GM18870 (cell line): Measurements from ENCODE around the gene PPP1R27.

Experiments
- ATAC-seq: cut with Tn5 transposase; IDR thresholded peaks from one replicate; pipeline ENCODE4 v1.9.1; 2021; ENCODE audit warnings: moderate library complexity; ENCODE audit not compliant: unreplicated experiment

Gene PPP1R27

DNA sequence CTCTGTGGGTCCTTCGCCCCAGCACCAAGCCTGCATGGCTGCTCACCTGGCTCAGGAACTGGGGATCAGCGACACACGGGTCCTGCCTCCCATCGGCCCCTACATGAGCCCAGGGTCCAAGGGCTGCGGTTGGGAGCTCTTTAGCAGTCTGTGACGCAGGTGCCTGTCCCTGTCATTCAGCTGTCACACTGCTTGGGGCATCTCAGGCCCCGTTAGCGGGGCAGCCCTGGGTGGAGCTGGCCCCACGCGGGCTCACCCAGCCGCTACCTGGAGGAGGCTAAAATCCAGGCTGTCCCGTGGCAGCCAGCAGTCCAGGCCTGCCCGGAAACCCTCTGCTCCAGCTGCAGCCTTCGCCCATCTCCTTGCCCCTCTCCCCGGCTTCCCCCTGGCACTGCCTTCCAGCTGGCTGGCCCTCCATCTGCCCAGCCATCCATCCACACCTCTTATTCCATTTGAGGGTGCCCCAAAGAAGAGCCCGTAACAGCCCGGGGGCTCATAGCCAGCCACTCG, 27.6 kb downstream of the PPP1R27 start:
- no peak for ATAC-seq

DNA sequence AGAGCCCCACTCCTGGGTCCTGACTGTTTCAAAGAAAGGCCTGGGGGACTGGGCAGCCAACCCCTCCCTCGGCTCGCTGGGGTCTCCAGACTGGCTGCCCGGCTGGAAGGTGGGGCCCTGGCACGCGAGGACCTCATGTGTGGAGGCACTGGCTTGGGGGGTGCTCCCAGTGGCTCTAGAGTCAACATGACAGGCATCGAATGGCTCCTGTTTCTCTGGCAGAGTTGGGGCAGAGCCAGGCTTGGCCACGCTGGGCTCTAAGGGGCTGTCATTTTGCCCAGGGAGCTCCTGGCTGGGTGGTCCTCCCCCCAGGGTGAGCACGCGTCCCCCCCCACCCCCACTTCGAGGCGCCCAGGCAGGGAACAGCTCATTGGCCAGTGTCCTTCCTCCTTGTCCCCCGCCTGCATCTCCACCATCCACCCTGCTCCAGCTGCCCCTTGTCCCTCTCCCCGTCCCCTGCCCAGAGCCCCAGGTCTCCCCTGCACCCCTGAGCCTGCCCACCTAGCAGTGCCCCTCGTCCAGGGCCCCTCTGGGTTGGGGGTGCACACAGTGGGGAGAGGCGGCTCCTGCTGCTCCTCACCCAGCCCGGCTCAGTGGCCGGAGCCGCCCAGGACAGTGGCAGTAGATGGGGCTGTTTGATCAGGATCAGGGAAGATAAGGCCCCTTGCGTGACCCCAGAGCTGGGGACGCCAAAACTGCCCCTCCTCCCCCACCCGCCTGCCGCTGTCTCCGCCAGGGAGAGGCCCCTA, 28.2 kb downstream of the PPP1R27 start:
- no peak for ATAC-seq

GRCh38 chr17:81805707-81806460, 29.0 kb downstream of the PPP1R27 start:
- no peak for ATAC-seq

GRCh38 chr17:81804559-81805399, 30.1 kb downstream of the PPP1R27 start:
- ATAC-seq: no peak

GRCh38 chr17:81803728-81804558, 30.9 kb downstream of the PPP1R27 start, which contains the start of gene GCGR:
Gene GCGR (plus strand): TSS chr17:81804150. CDS start chr17:81809019, 4,869 bp downstream.
- ATAC-seq: no peak

GRCh38 chr17:81802856-81803643, 31.8 kb downstream of the PPP1R27 start:
- ATAC-seq: no peak

GRCh38 chr17:81802048-81802758, 32.6 kb downstream of the PPP1R27 start:
- ATAC-seq: no peak

DNA sequence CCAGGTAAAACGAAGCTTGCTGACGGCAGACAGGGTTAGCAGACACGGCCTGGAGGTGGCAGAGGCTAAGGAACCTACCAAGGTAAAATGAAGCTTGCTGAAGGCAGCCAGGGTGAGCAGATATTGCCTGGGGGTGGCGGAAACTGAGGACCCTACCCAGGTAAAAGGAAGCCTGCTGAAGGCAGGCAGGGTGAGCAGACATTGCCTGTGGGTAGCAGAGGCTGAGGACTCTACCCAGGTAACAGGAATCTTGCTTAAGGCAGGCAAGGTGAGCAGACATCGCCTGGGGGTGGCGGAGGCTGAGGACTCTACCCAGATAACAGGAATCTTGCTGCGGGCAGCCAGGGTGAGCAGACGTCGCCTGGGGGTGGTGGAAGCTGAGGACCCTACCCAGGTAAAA, 33.5 kb downstream of the PPP1R27 start:
- ATAC-seq: no peak

DNA sequence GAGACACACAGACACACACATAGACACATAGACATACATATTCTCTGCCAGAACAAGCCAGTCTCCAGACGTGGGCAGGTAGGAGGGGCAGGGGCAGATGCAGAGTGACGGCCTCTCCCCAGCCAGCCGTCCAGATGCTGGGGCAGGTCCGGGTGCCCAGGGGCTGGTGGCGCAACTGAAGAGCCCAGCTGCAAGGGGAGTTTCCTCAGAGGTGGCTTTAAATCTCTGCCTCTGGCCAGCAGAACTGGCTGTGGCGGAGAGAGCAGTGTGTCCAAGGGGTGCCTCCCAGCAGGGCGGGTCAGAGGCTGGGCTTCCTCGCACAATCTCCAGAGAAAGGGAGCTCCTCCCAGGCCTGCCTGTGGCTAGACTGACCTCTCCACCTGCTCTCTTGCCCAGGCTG, 40.3 kb downstream of the PPP1R27 start:
- no peak for ATAC-seq

DNA sequence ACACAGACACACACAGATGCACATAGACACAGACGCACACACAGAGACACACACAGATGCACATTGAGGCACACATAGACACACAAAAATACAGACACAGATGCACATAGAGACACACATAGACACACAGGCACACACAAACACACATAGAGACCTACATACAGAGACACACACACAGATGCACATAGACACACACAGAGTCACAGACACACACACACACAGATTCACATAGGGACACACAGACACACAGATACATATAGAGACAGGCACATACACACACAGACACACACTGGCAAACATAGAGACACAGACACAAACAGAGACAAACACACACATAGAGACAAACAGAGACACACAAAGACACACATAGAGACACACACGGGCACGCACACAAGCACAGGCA, 40.8 kb downstream of the PPP1R27 start:
- ATAC-seq: no peak

DNA sequence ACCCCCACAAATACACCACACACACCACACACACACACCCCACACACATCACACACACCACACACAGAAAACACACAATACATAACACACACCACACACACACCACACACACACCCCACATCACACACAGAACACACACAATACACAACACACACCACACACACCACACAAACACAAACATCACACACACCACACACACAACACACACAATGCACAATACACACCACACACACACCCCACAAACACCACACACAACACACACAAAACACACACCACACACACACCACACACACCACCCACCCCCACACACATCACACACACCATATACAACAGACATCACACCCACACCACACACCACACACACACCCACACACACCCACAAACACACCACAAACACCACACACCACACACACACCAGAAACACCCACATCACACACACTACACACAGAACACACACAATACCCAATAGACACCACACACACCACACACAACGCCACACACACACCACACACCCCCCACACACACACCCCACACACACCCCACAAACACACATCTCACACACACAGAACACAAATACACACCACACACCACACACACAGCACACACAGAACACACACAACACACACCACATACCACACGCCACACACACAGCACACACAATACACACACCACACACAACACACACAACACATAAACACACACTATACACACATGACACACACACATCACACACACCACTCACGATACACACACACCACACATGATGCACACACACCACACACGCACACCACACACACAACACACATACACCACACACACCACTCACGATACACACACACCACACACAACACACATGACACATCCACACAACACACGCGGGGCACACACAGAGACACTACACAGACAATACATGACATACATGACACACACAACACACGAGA, 41.9 kb downstream of the PPP1R27 start:
- no peak for ATAC-seq
